Measurements from ENCODE around the gene SNAI3. TPM values are rescaled to one million over a fixed set of nuclear protein-coding genes. Genes with fewer than 3 reads are reported as not detected.

The SNAI3 gene
- total RNA-seq, 1 donor from 2014 or later: 0.53 TPM

DNA sequence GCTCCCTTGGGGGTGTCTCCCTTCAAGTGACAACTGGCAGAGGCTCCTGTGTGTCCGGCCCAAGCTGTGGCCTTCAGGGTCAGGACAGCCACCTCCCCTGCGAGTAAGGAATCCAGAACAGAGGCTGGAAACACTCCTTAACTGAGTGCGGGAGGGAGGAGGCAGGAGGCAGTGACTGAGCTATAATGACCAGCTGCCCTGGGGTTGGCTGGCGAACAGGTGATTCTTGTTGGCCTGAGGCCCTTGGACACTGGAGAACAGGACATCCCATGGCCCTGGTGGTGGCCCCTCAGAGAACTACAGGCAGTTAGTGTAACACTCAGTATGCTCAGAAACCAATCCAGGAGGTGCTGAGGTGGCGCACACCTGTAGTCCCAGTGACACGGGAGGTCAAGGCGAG is 9.4 kb upstream of the SNAI3 start:
- intact Hi-C loops (cut with DNase I): no loop called here
- ATAC-seq: no peak
- DNase-seq (ENCODE audit: low spot score): no peak

GRCh38 chr16:88695218-88695617 is 8.9 kb upstream of the SNAI3 start:
- intact Hi-C loops (cut with DNase I): no loop called here
- no peak for ATAC-seq
- DNase-seq (ENCODE audit: low spot score): no peak

GRCh38 chr16:88694221-88695087 is 8.1 kb upstream of the SNAI3 start:
- intact Hi-C loops (cut with DNase I): no loop called here
- ATAC-seq (no peak), DNase-seq (ENCODE audit: low spot score) (no peak)

GRCh38 chr16:88693420-88694177 is 7.3 kb upstream of the SNAI3 start:
- intact Hi-C loops (cut with DNase I): no loop called here
- no peak for ATAC-seq
- DNase-seq (ENCODE audit: low spot score): peak; percentile 51

GRCh38 chr16:88692861-88693260 is 6.6 kb upstream of the SNAI3 start:
- DNase-seq (ENCODE audit: low spot score) (no peak), ATAC-seq (no peak)
- intact Hi-C loops (cut with DNase I): no loop called here

- no peak for DNase-seq (ENCODE audit: low spot score)
- ATAC-seq: peak; percentile 15
- intact Hi-C loops (cut with DNase I): no loop called here
Measured at GRCh38 chr16:88691924-88692560, 5.7 kb upstream of the SNAI3 start.

DNA sequence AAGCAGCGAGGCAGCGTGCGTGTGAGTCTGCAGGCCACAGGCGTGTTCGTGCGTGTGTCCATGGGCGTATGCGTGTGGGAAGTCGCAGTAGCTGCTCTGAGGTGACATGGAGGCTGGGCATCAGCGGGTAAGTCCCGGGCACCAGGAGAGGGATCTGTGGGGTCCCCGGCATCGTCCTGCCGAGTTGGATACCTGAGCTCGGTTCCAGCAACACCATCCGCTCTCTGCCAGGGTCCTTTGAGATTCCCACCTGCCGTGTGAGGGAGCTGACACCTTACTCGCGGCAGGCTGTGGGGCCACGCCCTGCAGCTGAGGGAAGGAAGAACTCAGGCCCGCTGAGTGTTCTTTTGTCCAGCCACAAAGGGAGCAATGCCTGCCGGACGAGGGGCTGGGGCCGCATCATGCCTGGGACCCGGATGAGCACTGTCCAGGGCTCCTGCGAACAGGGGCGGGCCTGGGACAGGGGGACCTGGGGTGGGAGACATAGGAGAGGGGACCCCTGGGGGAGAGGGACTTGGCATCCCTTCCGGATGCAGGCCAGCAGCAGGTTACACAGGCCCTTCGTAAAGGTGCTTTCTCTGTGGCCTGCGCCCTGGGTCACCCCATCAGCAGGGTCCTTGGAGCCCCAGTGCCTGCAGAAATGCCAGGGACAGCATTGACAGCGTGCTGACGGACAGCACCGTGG is 5.0 kb upstream of the SNAI3 start:
- DNase-seq (ENCODE audit: low spot score) (peak; percentile 49), ATAC-seq (no peak)
- intact Hi-C loops (cut with DNase I): no loop called here

GRCh38 chr16:88690341-88691128 is 4.2 kb upstream of the SNAI3 start:
- ATAC-seq (no peak), DNase-seq (ENCODE audit: low spot score) (no peak)
- intact Hi-C loops (cut with DNase I): no loop called here

DNA sequence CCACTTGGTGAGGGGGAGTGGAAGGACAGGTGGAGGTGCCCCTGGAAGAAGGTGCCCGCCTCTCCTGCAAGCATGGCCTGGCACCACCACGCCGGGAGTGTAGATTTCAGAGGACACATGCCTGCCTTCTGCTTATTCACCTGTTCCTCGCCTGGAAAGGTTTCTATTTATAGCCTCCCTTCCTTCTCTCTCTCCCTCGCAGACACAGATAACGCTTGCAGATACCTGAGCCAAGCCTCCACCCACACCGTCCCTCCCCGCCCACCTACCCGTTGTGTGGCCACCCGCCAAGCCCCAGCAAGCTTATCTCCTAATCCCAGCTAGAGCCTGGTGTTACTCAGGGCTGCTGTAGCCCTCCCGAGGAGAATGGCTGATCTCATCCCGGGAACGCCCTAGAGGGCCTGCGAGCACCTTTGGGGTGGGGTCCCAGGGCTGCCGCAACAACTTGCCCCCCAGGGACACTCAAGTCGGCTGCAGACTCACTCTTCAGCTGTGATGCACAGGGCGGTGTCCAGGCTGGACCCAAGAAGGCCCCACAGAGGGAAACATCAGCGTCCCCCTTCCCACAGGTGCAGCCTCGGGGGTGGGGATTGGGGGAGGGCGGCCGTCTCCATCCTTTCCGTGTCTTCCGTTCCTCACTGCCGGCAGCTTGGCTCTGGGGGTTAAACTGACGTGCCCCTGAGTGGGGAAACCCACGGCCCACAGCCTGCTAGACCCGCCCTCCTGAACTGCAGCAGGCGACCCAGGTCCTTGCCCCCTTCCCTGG is 1.9 kb upstream of the SNAI3 start:
- no peak for ATAC-seq
- DNase-seq (ENCODE audit: low spot score): no peak

DNA sequence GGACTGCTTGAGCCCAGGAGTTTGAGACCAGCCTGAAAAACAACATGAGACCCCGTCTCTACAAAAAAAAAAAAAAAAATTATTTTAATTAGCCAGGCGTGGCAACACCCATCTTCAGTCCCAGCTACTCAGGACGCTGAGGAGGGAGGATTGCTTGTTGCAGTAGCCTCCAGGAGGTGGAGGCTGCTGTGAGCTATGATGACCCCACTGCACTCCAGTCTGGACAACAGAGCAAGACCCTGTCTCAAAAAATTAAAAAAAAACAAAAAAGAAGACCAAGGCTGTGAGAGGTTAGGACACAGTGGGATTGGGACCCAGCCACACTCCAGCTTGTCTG is 1.3 kb upstream of the SNAI3 start:
- intact Hi-C loops (cut with DNase I): no loop called here
- no peak for DNase-seq (ENCODE audit: low spot score)
- no peak for ATAC-seq

More for the DNA sequence above, 1.9 kb upstream of the SNAI3 start:
- intact Hi-C loops (cut with DNase I): no loop called here

DNA sequence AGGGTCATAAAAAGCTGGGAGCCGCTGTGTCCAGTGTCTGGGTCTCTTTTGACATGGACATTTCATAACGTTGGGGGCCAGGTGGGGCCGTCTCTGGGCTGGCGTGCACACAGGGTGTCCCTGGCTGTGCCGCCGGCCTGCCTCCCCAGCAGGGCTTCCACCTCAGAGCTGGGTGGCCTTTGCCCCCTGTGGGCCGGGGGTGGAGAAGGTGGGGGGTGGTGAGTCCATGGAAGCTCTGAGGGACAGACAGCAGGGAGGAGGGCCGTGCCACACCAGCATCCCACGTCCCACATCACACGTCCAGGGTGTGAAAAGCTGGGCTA is 908 bp upstream of the SNAI3 start:
- intact Hi-C loops (cut with DNase I): no loop called here
- DNase-seq (ENCODE audit: low spot score) (no peak), ATAC-seq (no peak)

GRCh38 chr16:88686062-88686438 is 257 bp downstream of the SNAI3 start:
- intact Hi-C loops (cut with DNase I): no loop called here
- ATAC-seq (peak; percentile 7), DNase-seq (ENCODE audit: low spot score) (no peak)

DNA sequence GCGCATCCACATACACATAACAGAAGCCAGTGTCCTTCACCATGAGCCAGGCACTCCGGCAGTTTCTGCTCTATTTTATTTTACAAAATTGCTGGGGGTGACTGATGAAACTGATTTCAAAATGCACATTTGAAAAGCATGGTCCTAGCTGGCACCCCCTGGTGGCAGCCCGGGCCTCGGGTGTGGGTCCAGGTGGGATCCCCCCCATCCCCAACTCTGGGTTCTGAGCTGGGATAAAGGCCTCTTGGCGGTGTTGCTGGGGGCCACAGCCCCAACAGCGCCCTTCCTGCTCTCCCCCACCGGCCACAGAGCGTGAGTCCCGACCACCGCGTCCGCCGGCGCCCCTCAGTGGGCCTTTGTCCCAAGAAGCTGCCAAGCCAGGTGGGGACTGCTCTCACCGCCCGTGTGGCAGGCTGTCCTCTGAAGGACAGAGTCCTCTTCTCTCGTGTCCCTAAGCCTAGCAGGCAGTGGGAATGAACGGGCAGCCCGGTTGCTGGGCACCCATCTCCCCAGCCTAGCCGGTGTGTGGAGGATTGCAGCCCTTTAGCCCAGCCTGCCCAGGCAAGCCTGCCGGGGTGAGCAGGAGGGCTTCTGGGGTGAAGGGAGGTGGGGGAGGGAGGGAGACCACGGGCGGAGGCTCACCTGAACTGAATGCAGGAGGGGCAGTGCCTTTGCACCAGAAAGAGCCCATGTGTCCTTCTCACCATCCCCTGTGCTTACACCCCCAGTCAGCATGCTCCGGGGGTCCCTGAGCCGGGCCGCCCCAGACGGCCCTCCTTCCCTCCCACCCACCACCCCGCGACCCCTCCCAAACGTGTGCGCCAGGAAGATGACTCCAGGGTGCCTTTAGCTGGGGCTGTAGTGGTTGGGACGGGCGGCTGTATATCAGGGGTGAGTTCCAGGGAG is 898 bp downstream of the SNAI3 start:
- intact Hi-C loops (cut with DNase I): no loop called here
- no peak for DNase-seq (ENCODE audit: low spot score)
- peak; percentile 17 for ATAC-seq

GRCh38 chr16:88684569-88685155 is 1.6 kb downstream of the SNAI3 start:
- ATAC-seq (no peak), DNase-seq (ENCODE audit: low spot score) (no peak)
- intact Hi-C loops (cut with DNase I): no loop called here

- no peak for DNase-seq (ENCODE audit: low spot score)
- peak; percentile 45 for ATAC-seq
- intact Hi-C loops (cut with DNase I): no loop called here
Measured at GRCh38 chr16:88681709-88682451, 4.4 kb downstream of the SNAI3 start.

DNA sequence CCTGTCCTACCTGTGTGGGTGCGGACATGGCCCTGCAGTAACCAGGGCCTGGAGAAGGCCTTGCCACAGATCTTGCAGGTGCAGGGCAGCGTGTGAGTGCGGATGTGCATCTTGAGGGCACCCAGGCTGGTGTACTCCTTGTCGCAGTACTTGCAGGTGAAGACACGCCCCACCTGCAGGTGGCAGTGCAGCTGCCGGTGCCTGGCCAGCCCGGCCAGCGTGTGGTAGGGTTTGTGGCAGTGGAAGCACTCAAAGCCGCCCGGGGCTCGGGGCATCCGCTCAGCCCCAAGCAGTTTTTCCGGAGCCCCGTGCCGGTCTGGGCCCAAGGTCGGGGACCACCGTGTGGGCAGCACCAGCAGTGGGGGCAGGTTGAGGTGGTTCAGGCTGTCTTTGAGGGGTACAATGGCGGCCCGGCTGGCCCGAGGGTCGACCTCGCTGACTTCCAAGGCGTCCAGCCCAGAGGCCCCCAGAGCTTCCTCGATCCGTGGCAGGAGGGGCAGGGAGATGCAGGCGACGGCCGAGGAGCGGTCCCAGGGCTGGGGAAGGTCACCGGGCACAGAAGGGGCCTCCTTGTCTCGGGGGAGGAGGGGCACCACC is 5.1 kb downstream of the SNAI3 start:
- no peak for DNase-seq (ENCODE audit: low spot score)
- intact Hi-C loops (cut with DNase I): no loop called here
- ATAC-seq: no peak
